HFFc6 (cell line): ENCODE measurements around the gene VEPH1. TPM values are rescaled to one million over a fixed set of nuclear protein-coding genes. Genes with fewer than 3 reads are reported as not detected.

Experiments
- DNase-seq: peaks from one replicate; pipeline ENCODE4 v3.0.0-alpha.2; 2018
- H3K27ac Mint-ChIP-seq: 2 replicates; pipeline ENCODE4 v1.8.0; 2020; ENCODE audit warnings: mild to moderate bottlenecking, mixed read lengths
- H3K27me3 Mint-ChIP-seq: 2 replicates; pipeline ENCODE4 v1.8.0; 2021; ENCODE audit warnings: mild to moderate bottlenecking, moderate library complexity, mixed read lengths; ENCODE audit not compliant: insufficient read depth
- H3K36me3 Mint-ChIP-seq: 2 replicates; pipeline ENCODE4 v1.8.0; 2021; ENCODE audit warnings: low read depth, mixed read lengths
- H3K4me1 Mint-ChIP-seq: 2 replicates; pipeline ENCODE4 v1.8.0; 2020; ENCODE audit warnings: low read depth, mixed read lengths
- H3K4me3 Mint-ChIP-seq: 2 replicates; pipeline ENCODE4 v1.8.0; 2020; ENCODE audit warnings: mild to moderate bottlenecking, moderate library complexity, mixed read lengths
- H3K9me3 Mint-ChIP-seq: 2 replicates; pipeline ENCODE4 v1.8.0; 2020; ENCODE audit warnings: mild to moderate bottlenecking, mixed read lengths
- CTCF ChIP-seq: fragments of 200-600 bp; sonication (generic); IDR thresholded peaks from 2 replicates; pipeline ENCODE4 v1.5.0; 2021; ENCODE audit warnings: antibody characterized with exemption, mild to moderate bottlenecking
- total RNA-seq, 6 experiments: library from RNA; stranded (reverse); fragmentation: NEBNext Ultra II Directional; extraction: Animal tissue kit (Norgen Biotek cat#: 25700); gene quantifications; 2 replicates in 1 of 6; 3 replicates in 5 of 6; pipeline ENCODE4 v1.2.3, GENCODE V29; 2021

The VEPH1 gene
- total RNA-seq, 6 experiments from 2014 or later = 33.3 to 72.7 (median 63.8) TPM

DNA sequence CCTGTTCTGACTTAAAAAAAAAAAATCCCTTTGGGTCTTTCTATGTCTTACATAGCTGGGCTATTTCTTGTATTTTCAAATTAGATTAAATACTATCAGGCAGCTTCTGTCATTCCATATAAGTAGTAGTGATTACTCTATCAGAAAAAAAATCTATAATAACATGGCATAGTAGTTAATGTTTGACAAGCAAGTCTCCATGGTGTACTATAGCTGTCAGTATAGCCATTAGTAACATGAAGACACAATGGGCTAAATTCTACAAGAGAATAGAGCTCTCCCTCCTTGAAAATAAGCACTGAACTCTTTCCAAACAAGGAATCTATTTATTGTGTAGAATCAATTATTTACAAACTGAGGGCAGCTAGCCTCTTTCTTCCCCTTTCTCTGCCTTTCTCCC, 19.4 kb upstream of the VEPH1 start:
- H3K9me3 Mint-ChIP-seq = peaks cover 4% of the 10 kb centered on the region
- no peak overlapping the region for H3K4me3 Mint-ChIP-seq
- no peak overlapping the region for H3K27ac Mint-ChIP-seq
- no peak for DNase-seq
- H3K27me3 Mint-ChIP-seq = 0 out of 2 replicates have a peak, but pooled peaks cover 1% of the 10 kb centered on the region
- H3K36me3 Mint-ChIP-seq = peaks cover 31% of the 10 kb centered on the region
- peaks cover 17% of the 10 kb centered on the region; the same call in 1 of the 2 replicates for H3K4me1 Mint-ChIP-seq
- no peak for TF ChIP-seq CTCF

DNA sequence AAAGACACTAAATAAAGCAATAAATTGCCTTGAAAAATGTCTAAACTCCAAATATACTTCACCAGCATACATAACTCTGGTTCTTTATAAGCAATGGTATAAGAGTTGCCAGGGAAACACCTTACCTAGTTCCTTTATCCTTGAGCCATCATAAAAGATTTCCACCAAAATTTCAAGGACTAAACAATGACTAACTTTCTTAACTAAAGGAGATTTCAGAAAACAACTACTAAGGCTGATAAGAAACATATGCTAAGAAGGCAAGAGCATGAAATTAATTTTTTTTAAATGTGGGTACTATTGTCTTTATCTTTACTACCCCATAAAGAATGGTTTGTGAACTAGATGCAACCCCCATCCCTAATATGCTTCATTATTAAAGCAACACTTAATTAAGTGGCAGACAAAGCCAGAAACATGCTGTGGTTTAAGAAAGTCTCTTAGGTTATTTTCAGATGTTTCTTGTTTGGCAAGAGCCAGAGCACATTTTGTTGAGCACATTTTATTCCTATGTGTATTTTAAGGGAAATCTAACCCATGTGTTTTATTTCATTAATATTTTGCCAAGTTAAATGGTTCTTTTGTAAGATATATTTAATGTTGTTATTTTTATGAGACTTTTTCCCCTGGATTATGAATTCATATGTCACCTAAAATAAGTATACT, 17.4 kb upstream of the VEPH1 start:
- peak overlapping the region; percentile 54 for H3K27ac Mint-ChIP-seq
- no peak for DNase-seq

GRCh38 chr3:157518881-157519280, 15.7 kb upstream of the VEPH1 start:
- peaks cover 17% of the 10 kb centered on the region for H3K36me3 Mint-ChIP-seq
- no peak for DNase-seq
- no peaks in the 10 kb centered on the region; the same call in 1 of the 2 replicates for H3K9me3 Mint-ChIP-seq
- no peak overlapping the region for H3K27ac Mint-ChIP-seq
- no peak for TF ChIP-seq CTCF
- H3K4me1 Mint-ChIP-seq = peaks cover 23% of the 10 kb centered on the region
- H3K4me3 Mint-ChIP-seq = no peak overlapping the region
- H3K27me3 Mint-ChIP-seq = peaks cover 1% of the 10 kb centered on the region; the same call in 1 of the 2 replicates

More for the DNA sequence above, 17.4 kb upstream of the VEPH1 start:
- Mint-ChIP-seq H3K4me3 (no peak overlapping the region), H3K27me3 (peaks cover 1% of the 10 kb centered on the region; the same call in 1 of the 2 replicates), H3K9me3 (peaks cover 4% of the 10 kb centered on the region), H3K4me1 (peaks cover 23% of the 10 kb centered on the region), H3K36me3 (peaks cover 31% of the 10 kb centered on the region)
- TF ChIP-seq CTCF = no peak

GRCh38 chr3:157516928-157517327, 13.7 kb upstream of the VEPH1 start:
- no peak overlapping the region for H3K4me3 Mint-ChIP-seq

DNA sequence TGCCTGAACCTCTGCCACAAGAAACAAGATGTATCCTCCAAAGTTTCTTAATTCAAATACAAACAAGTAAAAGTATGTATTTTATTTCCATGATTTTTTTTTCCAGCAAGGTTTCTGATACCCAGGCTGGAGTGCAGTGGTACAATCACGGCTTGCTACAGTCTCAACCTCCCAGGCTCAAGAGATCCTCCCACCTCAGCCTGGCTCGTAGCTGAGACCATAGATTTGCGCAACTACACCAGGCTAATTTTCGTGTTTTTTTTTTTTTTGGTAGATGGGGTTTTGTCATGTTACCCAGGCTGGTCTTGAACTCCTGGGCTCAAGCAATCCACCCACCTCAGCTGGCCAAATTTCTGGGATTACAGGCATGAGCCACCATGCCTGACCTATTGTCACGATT, 12.2 kb upstream of the VEPH1 start:
- H3K27me3 Mint-ChIP-seq = peaks cover 1% of the 10 kb centered on the region; the same call in 1 of the 2 replicates
- H3K36me3 Mint-ChIP-seq = peaks cover 18% of the 10 kb centered on the region
- H3K4me3 Mint-ChIP-seq = no peak overlapping the region
- peak overlapping the region; percentile 21; the same call in 1 of the 2 replicates for H3K27ac Mint-ChIP-seq
- no peak for DNase-seq
- no peak for TF ChIP-seq CTCF
- H3K9me3 Mint-ChIP-seq = no peaks in the 10 kb centered on the region; the same call in 1 of the 2 replicates
- H3K4me1 Mint-ChIP-seq = peaks cover 9% of the 10 kb centered on the region

More at GRCh38 chr3:157516928-157517327, 13.7 kb upstream of the VEPH1 start:
- Mint-ChIP-seq H3K27me3 (peaks cover 1% of the 10 kb centered on the region; the same call in 1 of the 2 replicates), H3K4me1 (peaks cover 23% of the 10 kb centered on the region), H3K36me3 (peaks cover 22% of the 10 kb centered on the region), H3K27ac (peak overlapping the region; percentile 45; the same call in 1 of the 2 replicates), H3K9me3 (no peaks in the 10 kb centered on the region; the same call in 1 of the 2 replicates)
- no peak for TF ChIP-seq CTCF
- no peak for DNase-seq
